T47D (cell line): ENCODE results near the gene DNMT3A.
A peak's percentile ranks its signal among the peaks of the same experiment; 100 is the strongest.

Experiments used
- DNase-seq, 2 experiments: peaks; one replicate each; pipeline versions ENCODE4 v3.0.0 to v3.0.0-alpha.2; 2011 to 2012; ENCODE audit warnings: low read depth in 1 of 2, low spot score in 1 of 2
- JUND ChIP-seq: IDR thresholded peaks from 2 replicates; pipeline ENCODE4 v1.6.1; 2012; ENCODE audit warnings: low read depth
- in situ Hi-C: cut with HindIII; loops from 2 replicates; pipeline ENCODE4 v1.10.0; 2016; ENCODE audit warnings: low sequenced_read_pairs, low pct_unique_long_range_greater_than_20kb

DNMT3A gene

GRCh38 chr2:25310965-25311864 is 30.5 kb downstream of the DNMT3A start:
- DNase-seq, result peak; percentile 29 to 63
- in situ Hi-C loops, result no loop called here
- TF ChIP-seq JUND, result no peak

GRCh38 chr2:25310709-25310964 is 31.1 kb downstream of the DNMT3A start:
- in situ Hi-C loops, result no loop called here
- TF ChIP-seq JUND, result no peak
- DNase-seq, result no peak

GRCh38 chr2:25309402-25309801 is 32.3 kb downstream of the DNMT3A start:
- in situ Hi-C loops, result no loop called here
- DNase-seq, result peak in 1 of 2 experiments; percentile 46
- TF ChIP-seq JUND, result no peak

GRCh38 chr2:25308599-25308998 is 33.1 kb downstream of the DNMT3A start:
- in situ Hi-C loops, result no loop called here
- DNase-seq, result no peak
- no peak for TF ChIP-seq JUND

- DNase-seq, result no peak
- TF ChIP-seq JUND, result no peak
- in situ Hi-C loops, result no loop called here
Measured at GRCh38 chr2:25307949-25308557, 33.7 kb downstream of the DNMT3A start.

GRCh38 chr2:25306777-25307368 is 34.9 kb downstream of the DNMT3A start:
- no peak for DNase-seq
- in situ Hi-C loops, result no loop called here
- TF ChIP-seq JUND, result no peak

GRCh38 chr2:25305775-25306174 is 36.0 kb downstream of the DNMT3A start:
- in situ Hi-C loops, result no loop called here
- no peak for TF ChIP-seq JUND
- DNase-seq, result no peak

- TF ChIP-seq JUND, result no peak
- in situ Hi-C loops, result no loop called here
- no peak for DNase-seq
Measured at GRCh38 chr2:25304826-25305596, 36.7 kb downstream of the DNMT3A start.

GRCh38 chr2:25304321-25304720 is 37.4 kb downstream of the DNMT3A start:
- in situ Hi-C loops, result no loop called here
- TF ChIP-seq JUND, result no peak
- no peak for DNase-seq

- DNase-seq, result no peak
- in situ Hi-C loops, result no loop called here
- no peak for TF ChIP-seq JUND
Measured at GRCh38 chr2:25303633-25304236, 38.0 kb downstream of the DNMT3A start.

GRCh38 chr2:25302758-25303375 is 38.9 kb downstream of the DNMT3A start:
- DNase-seq, result no peak
- no peak for TF ChIP-seq JUND
- in situ Hi-C loops, result no loop called here
